HCT116 (cell line): ENCODE results near the gene ZBTB20. TPM values are rescaled to one million over a fixed set of nuclear protein-coding genes. Genes with fewer than 3 reads are reported as not detected.

ENCODE experiments used
- ATAC-seq: fragments of 200-7000 bp; cut with Tn5 transposase; 2 replicates; pipeline ENCODE4 v1.9.1; 2020; ENCODE audit warnings: mild to moderate bottlenecking, moderate library complexity
- BruUV-seq: library from RNA; stranded (reverse); fragments of 400-500 nt; replicated peaks from 2 replicates; lab custom pipeline; 2021; lab: Mats Ljungman, UMichigan
- CTCF ChIA-PET: fragments of 300-600 bp; sonication (Branson Sonifier 250); formaldehyde crosslinking; loops from one replicate; lab custom pipeline; 2021; ENCODE audit warnings: antibody characterized with exemption; lab: Charles Lee
- POLR2A ChIA-PET: fragments of 300-600, 350-600 bp; sonication (Branson Sonifier 250); formaldehyde crosslinking; loops from one replicate; lab custom pipeline; 2021; ENCODE audit warnings: antibody characterized with exemption; lab: Charles Lee
- RAD21 ChIA-PET, 2 experiments: fragments of 300-600 bp; sonication (Branson Sonifier 250); formaldehyde crosslinking; loops; one replicate each; lab custom pipeline; 2023; ENCODE audit warnings: low total read pairs in 2 of 2; ENCODE audit not compliant: uncharacterized antibody in 2 of 2, unreplicated experiment in 2 of 2, low non-redundant PET in 1 of 2; lab: Charles Lee
- DNase-seq: peaks from one replicate; pipeline ENCODE4 v3.0.0-alpha.2; 2010; ENCODE audit warnings: low read depth, low spot score
- H2AFZ ChIP-seq: fragments of 200-600 bp; shearing (Covaris generic), sonication (generic); 2 replicates; pipeline ENCODE4 v1.6.1; 2017; ENCODE audit warnings: low read depth, mixed run types, mixed read lengths, antibody characterized with exemption, low read length; ENCODE audit not compliant: poor library complexity, severe bottlenecking
- H3K27ac ChIP-seq: 2 replicates; pipeline ENCODE4 v1.5.1; 2012; ENCODE audit warnings: low read depth, low read length
- H3K27me3 ChIP-seq: fragments of 200-600 bp; sonication (generic); 2 replicates; pipeline ENCODE4 v1.6.1; 2016; ENCODE audit warnings: mixed run types, low read length, mixed read lengths; ENCODE audit not compliant: insufficient read depth
- H3K36me3 ChIP-seq, 2 experiments: fragments of 200-500 bp in 1 of 2; fragments of 200-600 bp in 1 of 2; sonication (Bioruptor generic) in 1 of 2; sonication (generic) in 1 of 2; 2 replicates each; pipeline versions ENCODE4 v1.5.1 to v1.6.1; 2014 to 2016; ENCODE audit warnings: low read length in 2 of 2, inconsistent platforms in 1 of 2, mixed read lengths in 1 of 2, mixed run types in 1 of 2; ENCODE audit not compliant: insufficient read depth in 2 of 2, control insufficient read depth in 1 of 2
- H3K4me1 ChIP-seq, 2 experiments: fragments of 200-600 bp in 1 of 2; sonication (generic) in 1 of 2; 2 replicates each; pipeline versions ENCODE4 v1.5.1 to v1.6.1; 2012 to 2017; ENCODE audit warnings: low read length in 2 of 2, inconsistent platforms in 1 of 2, mild to moderate bottlenecking in 1 of 2, mixed read lengths in 1 of 2, mixed run types in 1 of 2, moderate library complexity in 1 of 2; ENCODE audit not compliant: insufficient read depth in 2 of 2, control insufficient read depth in 1 of 2
- H3K4me2 ChIP-seq: fragments of 200-600 bp; sonication (generic); 2 replicates; pipeline ENCODE4 v1.6.1; 2017; ENCODE audit warnings: mixed run types, low read length, mixed read lengths
- H3K4me3 ChIP-seq, 2 experiments: fragments of 200-600 bp in 1 of 2; sonication (generic) in 1 of 2; replicated peaks in 1 of 2; 2 replicates each; pipeline ENCODE4 v1.5.1; 2011 to 2016; ENCODE audit warnings: low read length in 2 of 2, control low read depth in 1 of 2, low read depth in 1 of 2, mild to moderate bottlenecking in 1 of 2, mixed read lengths in 1 of 2, mixed run types in 1 of 2
- H3K79me2 ChIP-seq: fragments of 200-600 bp; sonication (generic); 2 replicates; pipeline ENCODE4 v1.6.1; 2017; ENCODE audit warnings: mild to moderate bottlenecking, mixed run types, low read length, moderate library complexity, mixed read lengths; ENCODE audit not compliant: insufficient read depth
- H3K9ac ChIP-seq: fragments of 200-600 bp; sonication (generic); 2 replicates; pipeline ENCODE4 v1.6.1; 2016; ENCODE audit warnings: low read length, mixed read lengths
- H3K9me2 ChIP-seq: fragments of 200-600 bp; sonication (generic), shearing (Covaris generic); 2 replicates; pipeline ENCODE4 v1.6.1; 2017; ENCODE audit warnings: mixed run types, mild to moderate bottlenecking, moderate library complexity; ENCODE audit not compliant: insufficient read depth
- H3K9me3 ChIP-seq, 2 experiments: fragments of 200-500 bp in 1 of 2; fragments of 200-600 bp in 1 of 2; sonication (Bioruptor generic) in 1 of 2; sonication (generic) in 1 of 2; 2 replicates each; pipeline ENCODE4 v1.6.1; 2014 to 2017; ENCODE audit warnings: low read length in 2 of 2, mixed read lengths in 2 of 2, inconsistent platforms in 1 of 2, low read depth in 1 of 2, mild to moderate bottlenecking in 1 of 2, mixed run types in 1 of 2, moderate library complexity in 1 of 2; ENCODE audit not compliant: control insufficient read depth in 1 of 2, insufficient read depth in 1 of 2
- H4K20me1 ChIP-seq: fragments of 200-600 bp; sonication (generic), shearing (Covaris generic); 2 replicates; pipeline ENCODE4 v1.6.1; 2017; ENCODE audit warnings: mixed run types, mild to moderate bottlenecking, moderate library complexity; ENCODE audit not compliant: insufficient read depth
- CTCF ChIP-seq, 3 experiments: fragments of 200-600 bp in 1 of 3; sonication (generic) in 1 of 3; IDR thresholded peaks in 2 of 3; conservative IDR thresholded peaks in 1 of 3; 2 replicates each; pipeline ENCODE4 v1.5.1; 2012 to 2017; ENCODE audit warnings: low read depth in 2 of 3, low read length in 2 of 3, antibody characterized with exemption in 1 of 3, borderline replicate concordance in 1 of 3, control low read depth in 1 of 3, mild to moderate bottlenecking in 1 of 3, mixed read lengths in 1 of 3, mixed run types in 1 of 3, moderate library complexity in 1 of 3; ENCODE audit not compliant: insufficient read depth in 1 of 3
- ELF1 ChIP-seq: IDR thresholded peaks from 2 replicates; pipeline ENCODE4 v1.6.1; 2012; ENCODE audit warnings: low read depth, borderline replicate concordance
- SRF ChIP-seq: IDR thresholded peaks from 2 replicates; pipeline ENCODE4 v1.6.1; 2012; ENCODE audit warnings: low read depth
- intact Hi-C: fragments of 100-400 bp; cut with micrococcal nuclease; formaldehyde crosslinking; loops from 2 replicates; pipeline ENCODE4 v1.10.0; 2022
- total RNA-seq: library from RNA; stranded (reverse); gene quantifications from one replicate; pipeline ENCODE4 v1.2.1, GENCODE V29; 2021; ENCODE audit not compliant: unreplicated experiment
- TF ChIP-seq, protein P1 (sequence below): IDR thresholded peaks from 2 replicates; pipeline ENCODE4 v1.6.1; 2012; ENCODE audit warnings: low read depth
- TF ChIP-seq, protein P2 (sequence below): IDR thresholded peaks from 2 replicates; pipeline ENCODE4 v1.6.1; 2012

The ZBTB20 gene
- total RNA-seq, 1 experiment from 2014 or later: 42.1 TPM

DNA sequence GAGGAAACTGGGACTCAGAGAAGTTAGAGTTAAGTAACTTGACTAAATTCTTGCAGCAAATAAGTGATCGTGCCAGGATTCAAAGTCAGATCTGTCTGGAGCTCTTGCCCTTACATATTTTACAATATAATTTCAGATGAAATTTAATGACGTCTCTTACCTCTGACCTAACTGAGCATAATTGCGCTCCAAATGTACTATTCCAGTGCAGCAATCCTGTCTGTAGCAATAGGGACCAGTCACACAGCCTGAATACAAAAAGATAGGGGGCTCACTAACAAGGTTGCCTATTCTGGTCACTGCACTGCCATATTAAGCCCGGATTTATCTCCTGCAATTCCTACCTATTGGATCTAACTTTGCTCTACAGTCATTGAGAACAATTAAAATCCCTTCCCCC lies 316.4 kb downstream of the ZBTB20 start:
- ChIA-PET POLR2A (no interaction called here), RAD21 (no interaction called here), CTCF (no interaction called here)
- H3K36me3 ChIP-seq: no peaks in the 10 kb centered on the region
- H2AFZ ChIP-seq: no peak overlapping the region
- intact Hi-C loops: loop anchor here (10.0 kb wide), 1 partner anchor 954 kb away; no protein-coding TSS in a partner anchor
- no peak overlapping the region for H3K4me3 ChIP-seq
- H3K9me3 ChIP-seq: no peaks in the 10 kb centered on the region
- H3K9ac ChIP-seq: no peak overlapping the region
- H3K4me2 ChIP-seq: no peak overlapping the region
- no peaks in the 10 kb centered on the region for H3K9me2 ChIP-seq
- no peaks in the 10 kb centered on the region for H3K79me2 ChIP-seq
- H3K27ac ChIP-seq: no peak overlapping the region
- ATAC-seq: no peak
- DNase-seq: no peak
- peaks cover 11 to 13% of the 10 kb centered on the region in 2 experiments; a peak in 2 of 4 replicates for H3K4me1 ChIP-seq
- no peaks in the 10 kb centered on the region for H4K20me1 ChIP-seq
- BruUV-seq: no TSS peak
- no peak for TF ChIP-seq CTCF (IDR thresholded peaks at IDR 0.05 in 2 of 3, conservative IDR thresholded peaks at IDR 0.05 in 1 of 3; ENCODE audit: borderline replicate concordance in 1 of 3, insufficient read depth in 1 of 3, low read depth in 2 of 3, low read length in 2 of 3)
- TF ChIP-seq SRF: no peak
- no peak for TF ChIP-seq ELF1
- TF ChIP-seq, protein P1, sequence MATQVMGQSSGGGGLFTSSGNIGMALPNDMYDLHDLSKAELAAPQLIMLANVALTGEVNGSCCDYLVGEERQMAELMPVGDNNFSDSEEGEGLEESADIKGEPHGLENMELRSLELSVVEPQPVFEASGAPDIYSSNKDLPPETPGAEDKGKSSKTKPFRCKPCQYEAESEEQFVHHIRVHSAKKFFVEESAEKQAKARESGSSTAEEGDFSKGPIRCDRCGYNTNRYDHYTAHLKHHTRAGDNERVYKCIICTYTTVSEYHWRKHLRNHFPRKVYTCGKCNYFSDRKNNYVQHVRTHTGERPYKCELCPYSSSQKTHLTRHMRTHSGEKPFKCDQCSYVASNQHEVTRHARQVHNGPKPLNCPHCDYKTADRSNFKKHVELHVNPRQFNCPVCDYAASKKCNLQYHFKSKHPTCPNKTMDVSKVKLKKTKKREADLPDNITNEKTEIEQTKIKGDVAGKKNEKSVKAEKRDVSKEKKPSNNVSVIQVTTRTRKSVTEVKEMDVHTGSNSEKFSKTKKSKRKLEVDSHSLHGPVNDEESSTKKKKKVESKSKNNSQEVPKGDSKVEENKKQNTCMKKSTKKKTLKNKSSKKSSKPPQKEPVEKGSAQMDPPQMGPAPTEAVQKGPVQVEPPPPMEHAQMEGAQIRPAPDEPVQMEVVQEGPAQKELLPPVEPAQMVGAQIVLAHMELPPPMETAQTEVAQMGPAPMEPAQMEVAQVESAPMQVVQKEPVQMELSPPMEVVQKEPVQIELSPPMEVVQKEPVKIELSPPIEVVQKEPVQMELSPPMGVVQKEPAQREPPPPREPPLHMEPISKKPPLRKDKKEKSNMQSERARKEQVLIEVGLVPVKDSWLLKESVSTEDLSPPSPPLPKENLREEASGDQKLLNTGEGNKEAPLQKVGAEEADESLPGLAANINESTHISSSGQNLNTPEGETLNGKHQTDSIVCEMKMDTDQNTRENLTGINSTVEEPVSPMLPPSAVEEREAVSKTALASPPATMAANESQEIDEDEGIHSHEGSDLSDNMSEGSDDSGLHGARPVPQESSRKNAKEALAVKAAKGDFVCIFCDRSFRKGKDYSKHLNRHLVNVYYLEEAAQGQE: no peak
- TF ChIP-seq, protein P2, sequence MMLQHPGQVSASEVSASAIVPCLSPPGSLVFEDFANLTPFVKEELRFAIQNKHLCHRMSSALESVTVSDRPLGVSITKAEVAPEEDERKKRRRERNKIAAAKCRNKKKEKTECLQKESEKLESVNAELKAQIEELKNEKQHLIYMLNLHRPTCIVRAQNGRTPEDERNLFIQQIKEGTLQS: no peak
- H3K27me3 ChIP-seq: no peaks in the 10 kb centered on the region
